HL-60 (cell line): Measurements from ENCODE around the gene PIM3.
A peak's percentile ranks its signal among the peaks of the same experiment; 100 is the strongest.

Experiments used
- DNase-seq, 2 experiments: peaks; one replicate each; pipeline ENCODE4 v3.0.0-alpha.2; 2010 to 2020; ENCODE audit warnings: low read depth in 1 of 2, low spot score in 1 of 2
- H3K27ac ChIP-seq: fragments of 250-450 bp; sonication (Bioruptor Pico); replicated peaks from 2 replicates; pipeline ENCODE4 v1.5.1; 2020; ENCODE audit warnings: mild to moderate bottlenecking, moderate library complexity
- H3K27me3 ChIP-seq: fragments of 250-450 bp; sonication (Bioruptor Pico); 2 replicates; pipeline ENCODE4 v1.5.1; 2021; ENCODE audit warnings: mild to moderate bottlenecking, moderate library complexity; ENCODE audit not compliant: insufficient read depth, poor library complexity, severe bottlenecking
- H3K4me3 ChIP-seq: replicated peaks from 2 replicates; pipeline ENCODE4 v1.5.1; 2011; ENCODE audit warnings: mild to moderate bottlenecking, control low read depth, low read length; ENCODE audit not compliant: insufficient read depth
- GABPA ChIP-seq: IDR thresholded peaks from 2 replicates; pipeline ENCODE4 v1.6.1; 2012; ENCODE audit warnings: low read depth
- POLR2AphosphoS5 ChIP-seq: IDR thresholded peaks from 2 replicates; pipeline ENCODE4 v1.6.1; 2012; ENCODE audit warnings: low read depth
- SPI1 ChIP-seq: IDR thresholded peaks from 2 replicates; pipeline ENCODE4 v1.6.1; 2012; ENCODE audit warnings: low read depth, mild to moderate bottlenecking, borderline replicate concordance
- TF ChIP-seq, protein P1 (sequence below): IDR thresholded peaks from one replicate; pipeline ENCODE4 v1.5.1; 2011; ENCODE audit warnings: low read length, control low read depth, inconsistent platforms; ENCODE audit not compliant: insufficient read depth
- TF ChIP-seq, protein P2 (sequence below): IDR thresholded peaks from 2 replicates; pipeline ENCODE4 v1.6.1; 2012; ENCODE audit warnings: low read depth; ENCODE audit not compliant: insufficient replicate concordance

Gene PIM3

DNA sequence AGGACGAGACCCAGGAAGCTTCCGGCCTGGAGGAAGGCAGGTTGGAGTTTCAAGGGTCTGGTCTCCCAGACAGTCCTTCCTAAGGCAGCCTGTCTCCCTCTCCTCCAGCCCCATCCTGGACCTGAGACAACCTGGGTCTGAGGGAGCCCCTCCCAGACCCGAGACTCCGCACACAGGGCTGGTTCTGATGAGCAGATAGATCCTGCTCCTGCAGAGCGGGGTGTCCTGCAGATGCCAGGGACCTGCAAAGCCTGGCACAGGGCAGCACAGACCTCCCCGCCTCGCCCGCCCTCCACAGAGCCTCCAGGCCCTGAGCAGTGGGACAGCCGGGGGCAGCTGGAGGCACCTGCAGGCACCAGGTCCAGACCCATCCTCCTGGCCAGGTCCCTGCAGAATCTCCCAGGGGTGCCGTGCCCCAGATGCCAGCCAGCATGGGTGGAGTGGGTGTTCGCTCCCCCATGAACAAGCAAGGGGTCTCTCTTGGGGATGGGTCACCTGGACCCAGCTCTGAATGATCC lies 7.8 kb downstream of the PIM3 start:
- no peak overlapping the region for H3K27ac ChIP-seq
- TF ChIP-seq POLR2AphosphoS5 = no peak
- no peak for TF ChIP-seq GABPA
- TF ChIP-seq, protein P1, sequence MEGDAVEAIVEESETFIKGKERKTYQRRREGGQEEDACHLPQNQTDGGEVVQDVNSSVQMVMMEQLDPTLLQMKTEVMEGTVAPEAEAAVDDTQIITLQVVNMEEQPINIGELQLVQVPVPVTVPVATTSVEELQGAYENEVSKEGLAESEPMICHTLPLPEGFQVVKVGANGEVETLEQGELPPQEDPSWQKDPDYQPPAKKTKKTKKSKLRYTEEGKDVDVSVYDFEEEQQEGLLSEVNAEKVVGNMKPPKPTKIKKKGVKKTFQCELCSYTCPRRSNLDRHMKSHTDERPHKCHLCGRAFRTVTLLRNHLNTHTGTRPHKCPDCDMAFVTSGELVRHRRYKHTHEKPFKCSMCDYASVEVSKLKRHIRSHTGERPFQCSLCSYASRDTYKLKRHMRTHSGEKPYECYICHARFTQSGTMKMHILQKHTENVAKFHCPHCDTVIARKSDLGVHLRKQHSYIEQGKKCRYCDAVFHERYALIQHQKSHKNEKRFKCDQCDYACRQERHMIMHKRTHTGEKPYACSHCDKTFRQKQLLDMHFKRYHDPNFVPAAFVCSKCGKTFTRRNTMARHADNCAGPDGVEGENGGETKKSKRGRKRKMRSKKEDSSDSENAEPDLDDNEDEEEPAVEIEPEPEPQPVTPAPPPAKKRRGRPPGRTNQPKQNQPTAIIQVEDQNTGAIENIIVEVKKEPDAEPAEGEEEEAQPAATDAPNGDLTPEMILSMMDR = no peak
- no peak for TF ChIP-seq SPI1
- TF ChIP-seq, protein P2, sequence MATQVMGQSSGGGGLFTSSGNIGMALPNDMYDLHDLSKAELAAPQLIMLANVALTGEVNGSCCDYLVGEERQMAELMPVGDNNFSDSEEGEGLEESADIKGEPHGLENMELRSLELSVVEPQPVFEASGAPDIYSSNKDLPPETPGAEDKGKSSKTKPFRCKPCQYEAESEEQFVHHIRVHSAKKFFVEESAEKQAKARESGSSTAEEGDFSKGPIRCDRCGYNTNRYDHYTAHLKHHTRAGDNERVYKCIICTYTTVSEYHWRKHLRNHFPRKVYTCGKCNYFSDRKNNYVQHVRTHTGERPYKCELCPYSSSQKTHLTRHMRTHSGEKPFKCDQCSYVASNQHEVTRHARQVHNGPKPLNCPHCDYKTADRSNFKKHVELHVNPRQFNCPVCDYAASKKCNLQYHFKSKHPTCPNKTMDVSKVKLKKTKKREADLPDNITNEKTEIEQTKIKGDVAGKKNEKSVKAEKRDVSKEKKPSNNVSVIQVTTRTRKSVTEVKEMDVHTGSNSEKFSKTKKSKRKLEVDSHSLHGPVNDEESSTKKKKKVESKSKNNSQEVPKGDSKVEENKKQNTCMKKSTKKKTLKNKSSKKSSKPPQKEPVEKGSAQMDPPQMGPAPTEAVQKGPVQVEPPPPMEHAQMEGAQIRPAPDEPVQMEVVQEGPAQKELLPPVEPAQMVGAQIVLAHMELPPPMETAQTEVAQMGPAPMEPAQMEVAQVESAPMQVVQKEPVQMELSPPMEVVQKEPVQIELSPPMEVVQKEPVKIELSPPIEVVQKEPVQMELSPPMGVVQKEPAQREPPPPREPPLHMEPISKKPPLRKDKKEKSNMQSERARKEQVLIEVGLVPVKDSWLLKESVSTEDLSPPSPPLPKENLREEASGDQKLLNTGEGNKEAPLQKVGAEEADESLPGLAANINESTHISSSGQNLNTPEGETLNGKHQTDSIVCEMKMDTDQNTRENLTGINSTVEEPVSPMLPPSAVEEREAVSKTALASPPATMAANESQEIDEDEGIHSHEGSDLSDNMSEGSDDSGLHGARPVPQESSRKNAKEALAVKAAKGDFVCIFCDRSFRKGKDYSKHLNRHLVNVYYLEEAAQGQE = no peak
- DNase-seq = no peak
- no peak overlapping the region for H3K4me3 ChIP-seq
- H3K27me3 ChIP-seq = no peaks in the 10 kb centered on the region

GRCh38 chr22:49968831-49969661 lies 8.5 kb downstream of the PIM3 start:
- H3K4me3 ChIP-seq = no peak overlapping the region
- DNase-seq = no peak
- H3K27me3 ChIP-seq = no peaks in the 10 kb centered on the region
- H3K27ac ChIP-seq = no peak overlapping the region
- no peak for TF ChIP-seq GABPA
- TF ChIP-seq, protein P1 = no peak
- no peak for TF ChIP-seq SPI1
- TF ChIP-seq, protein P2 = no peak
- TF ChIP-seq POLR2AphosphoS5 = no peak

GRCh38 chr22:49969751-49970527 lies 9.4 kb downstream of the PIM3 start:
- H3K4me3 ChIP-seq = no peak overlapping the region
- no peak for DNase-seq
- no peaks in the 10 kb centered on the region for H3K27me3 ChIP-seq
- H3K27ac ChIP-seq = peak overlapping the region; percentile 23
- TF ChIP-seq SPI1 = no peak
- TF ChIP-seq POLR2AphosphoS5 = no peak
